ENCODE measurements around the gene LTBP4.
A peak's percentile ranks its signal among the peaks of the same experiment; 100 is the strongest.

The LTBP4 gene

DNA sequence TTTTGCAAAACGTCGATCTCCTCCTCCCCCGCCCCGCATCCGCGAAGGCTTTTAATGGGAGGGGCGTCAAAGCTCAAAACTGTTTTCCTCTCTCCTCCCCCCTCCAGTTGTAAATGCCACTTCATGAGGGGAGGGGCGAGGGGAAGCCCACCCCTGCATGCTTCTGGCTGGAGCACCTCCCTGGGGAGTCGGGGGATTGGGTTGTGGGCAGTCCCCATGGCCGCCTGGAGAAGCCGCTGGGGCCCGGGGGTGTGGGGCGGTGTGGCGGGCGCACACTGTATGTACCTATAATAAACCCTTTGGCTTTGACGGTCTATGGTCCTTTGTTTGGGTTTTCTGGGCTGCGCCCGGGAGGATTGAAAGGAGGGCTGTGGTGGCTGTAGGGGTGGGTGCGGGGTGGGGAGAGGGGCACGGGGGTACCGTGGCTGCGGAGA lies 25.0 kb upstream of the LTBP4 start:
- Histone ChIP-seq H3K4me3 (ENCODE audit: insufficient read depth, low read depth, low read length) (peak overlapping the region; percentile 88), H3K36me3 (ENCODE audit: control insufficient read depth, insufficient read depth, low read length) (no peaks in the 10 kb centered on the region), H3K4me1 (ENCODE audit: control insufficient read depth, insufficient read depth, low read length) (no peaks in the 10 kb centered on the region), H3K27ac (ENCODE audit: insufficient read depth, low read depth, low read length, poor library complexity, severe bottlenecking) (no peak overlapping the region), H3K9me3 (ENCODE audit: control insufficient read depth, low read length) (no peaks in the 10 kb centered on the region), H3K27me3 (ENCODE audit: control insufficient read depth, insufficient read depth, low read length, poor library complexity, severe bottlenecking) (peaks cover 7% of the 10 kb centered on the region)
- 2 to 5% methylated on average over 20 to 22 of the region's 22 CpGs for WGBS, 2 experiments

DNA sequence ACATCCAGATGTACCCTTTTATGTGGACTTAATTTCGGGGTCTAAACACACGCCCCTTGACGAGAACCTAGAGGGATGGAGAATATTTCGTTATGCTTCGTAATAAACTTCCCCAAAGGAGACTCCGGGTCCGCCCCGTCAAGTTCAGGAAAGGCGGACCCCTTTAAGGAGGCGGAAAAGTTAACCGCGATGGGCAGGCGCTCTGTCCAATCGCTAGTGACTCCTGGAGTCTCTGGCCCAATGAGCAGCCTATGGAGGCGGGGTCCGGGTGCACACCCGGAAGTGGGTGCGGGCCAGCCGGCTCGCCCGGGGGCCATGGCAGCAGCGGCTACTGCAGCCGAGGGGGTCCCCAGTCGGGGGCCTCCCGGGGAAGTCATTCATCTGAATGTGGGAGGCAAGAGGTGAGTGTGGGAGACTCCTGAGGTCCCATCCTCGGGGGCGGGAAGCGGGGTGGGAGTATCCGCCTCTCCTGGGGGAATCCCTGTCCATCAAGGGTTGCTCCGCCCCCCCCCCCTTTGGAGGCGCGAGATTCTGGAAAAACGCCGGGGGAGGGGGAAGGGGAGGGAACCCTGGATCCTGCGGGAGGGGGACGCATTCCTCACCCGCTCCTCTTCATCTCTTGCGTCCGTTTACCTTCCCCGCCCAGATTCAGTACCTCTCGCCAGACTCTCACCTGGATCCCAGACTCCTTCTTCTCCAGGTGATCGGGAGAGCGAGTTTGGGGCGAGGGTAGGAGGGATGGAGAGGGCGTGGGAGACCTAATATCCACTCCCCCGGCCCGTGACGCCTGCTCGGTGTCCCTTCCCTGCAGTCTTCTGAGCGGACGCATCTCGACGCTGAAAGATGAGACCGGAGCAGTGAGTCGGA lies 24.4 kb upstream of the LTBP4 start, which contains the start of gene SHKBP1:
SHKBP1 (plus strand) TSS at position 289 of the 867 bp plus-strand sequence; CDS start at position 316, 27 bp downstream.
- Histone ChIP-seq H3K36me3 (ENCODE audit: control insufficient read depth, insufficient read depth, low read length) (no peaks in the 10 kb centered on the region), H3K4me1 (ENCODE audit: control insufficient read depth, insufficient read depth, low read length) (no peaks in the 10 kb centered on the region), H3K9me3 (ENCODE audit: control insufficient read depth, low read length) (no peaks in the 10 kb centered on the region), H3K27ac (ENCODE audit: insufficient read depth, low read depth, low read length, poor library complexity, severe bottlenecking) (no peak within 1 kb of the TSS), H3K4me3 (ENCODE audit: insufficient read depth, low read depth, low read length) (peak within 1 kb of the TSS; percentile 88), H3K27me3 (ENCODE audit: control insufficient read depth, insufficient read depth, low read length, poor library complexity, severe bottlenecking) (peaks cover 7% of the 10 kb centered on the region)
- 1% methylated on average over 53 to 55 of the region's 55 CpGs for WGBS, 2 experiments

DNA sequence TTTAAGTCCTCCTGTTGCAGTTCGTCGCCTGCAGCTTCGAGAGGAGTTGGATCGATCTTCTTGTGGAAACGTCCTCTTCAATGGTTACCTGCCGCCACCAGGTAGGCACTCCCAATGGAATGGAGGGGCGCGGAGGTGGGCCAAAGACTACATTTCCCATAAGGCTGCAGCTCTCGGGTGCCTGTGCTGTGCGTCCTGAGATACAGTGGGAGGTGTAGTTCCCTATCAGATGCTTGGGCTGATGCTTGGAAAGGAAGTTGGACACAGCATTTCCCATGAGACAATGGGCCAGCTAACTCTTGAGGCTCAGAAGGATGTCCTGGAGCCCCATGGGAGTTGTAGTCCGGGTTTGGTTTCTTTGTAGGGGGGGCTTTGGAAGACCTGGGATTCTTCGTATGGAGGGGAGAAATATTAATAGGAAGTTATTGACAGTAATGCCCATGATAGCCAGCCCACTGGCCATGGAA lies 22.7 kb upstream of the LTBP4 start:
- whole genome bisulfite sequencing, 2 experiments: 78 to 83% methylated on average over 12 of the region's 12 CpGs
- H3K4me1 ChIP-seq (ENCODE audit: control insufficient read depth, insufficient read depth, low read length): no peaks in the 10 kb centered on the region
- peaks cover 7% of the 10 kb centered on the region for H3K27me3 ChIP-seq (ENCODE audit: control insufficient read depth, insufficient read depth, low read length, poor library complexity, severe bottlenecking)
- peaks cover 4% of the 10 kb centered on the region for H3K36me3 ChIP-seq (ENCODE audit: control insufficient read depth, insufficient read depth, low read length)
- H3K27ac ChIP-seq (ENCODE audit: insufficient read depth, low read depth, low read length, poor library complexity, severe bottlenecking): no peak overlapping the region
- H3K4me3 ChIP-seq (ENCODE audit: insufficient read depth, low read depth, low read length): no peak overlapping the region
- H3K9me3 ChIP-seq (ENCODE audit: control insufficient read depth, low read length): no peaks in the 10 kb centered on the region

DNA sequence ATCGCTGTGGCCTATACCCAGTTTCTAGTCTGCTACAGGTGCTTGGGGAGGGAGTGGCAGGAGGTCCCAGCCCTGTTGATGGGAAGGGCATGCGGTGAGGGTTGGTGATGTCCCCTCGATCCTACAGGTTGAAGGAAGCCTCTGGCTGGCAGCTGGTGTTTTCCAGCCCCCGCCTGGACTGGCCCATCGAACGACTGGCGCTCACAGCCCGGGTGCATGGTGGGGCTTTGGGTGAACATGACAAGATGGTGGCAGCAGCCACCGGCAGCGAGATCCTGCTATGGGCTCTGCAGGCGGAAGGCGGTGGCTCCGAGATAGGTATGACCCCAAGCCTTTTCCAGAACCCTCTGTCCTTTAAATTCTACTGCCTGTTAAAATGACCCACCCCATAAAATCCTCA lies 20.6 kb upstream of the LTBP4 start:
- peaks cover 7% of the 10 kb centered on the region for H3K27me3 ChIP-seq (ENCODE audit: control insufficient read depth, insufficient read depth, low read length, poor library complexity, severe bottlenecking)
- H3K36me3 ChIP-seq (ENCODE audit: control insufficient read depth, insufficient read depth, low read length): peaks cover 4% of the 10 kb centered on the region
- H3K27ac ChIP-seq (ENCODE audit: insufficient read depth, low read depth, low read length, poor library complexity, severe bottlenecking): no peak overlapping the region
- no peak overlapping the region for H3K4me3 ChIP-seq (ENCODE audit: insufficient read depth, low read depth, low read length)
- no peaks in the 10 kb centered on the region for H3K4me1 ChIP-seq (ENCODE audit: control insufficient read depth, insufficient read depth, low read length)
- 95 to 96% methylated on average over 13 of the region's 13 CpGs for WGBS, 2 experiments
- no peaks in the 10 kb centered on the region for H3K9me3 ChIP-seq (ENCODE audit: control insufficient read depth, low read length)

DNA sequence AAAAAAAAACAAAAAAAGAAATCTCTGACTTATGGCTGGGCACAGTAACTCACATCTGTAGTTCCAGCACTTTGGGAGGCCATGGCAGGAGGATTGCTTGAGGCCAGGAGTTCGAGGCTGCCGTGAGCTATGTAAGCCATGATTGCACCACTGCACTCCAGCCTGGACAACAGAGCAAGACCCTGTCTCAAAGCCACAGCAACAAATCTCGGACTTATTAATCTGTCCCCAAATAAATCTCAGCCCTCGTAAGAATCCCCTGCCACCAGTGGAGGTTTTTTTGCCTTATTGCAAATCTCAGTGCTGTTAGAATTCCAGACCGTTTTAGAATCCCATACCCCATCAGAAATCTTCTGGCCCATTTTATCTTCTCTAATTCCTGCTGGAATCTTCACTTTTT lies 19.6 kb upstream of the LTBP4 start:
- Histone ChIP-seq H3K4me3 (ENCODE audit: insufficient read depth, low read depth, low read length) (no peak overlapping the region), H3K9me3 (ENCODE audit: control insufficient read depth, low read length) (no peaks in the 10 kb centered on the region), H3K27me3 (ENCODE audit: control insufficient read depth, insufficient read depth, low read length, poor library complexity, severe bottlenecking) (no peaks in the 10 kb centered on the region), H3K4me1 (ENCODE audit: control insufficient read depth, insufficient read depth, low read length) (no peaks in the 10 kb centered on the region), H3K27ac (ENCODE audit: insufficient read depth, low read depth, low read length, poor library complexity, severe bottlenecking) (no peak overlapping the region), H3K36me3 (ENCODE audit: control insufficient read depth, insufficient read depth, low read length) (peaks cover 4% of the 10 kb centered on the region)
- 95 to 96% methylated on average over 5 of the region's 5 CpGs for WGBS, 2 experiments

DNA sequence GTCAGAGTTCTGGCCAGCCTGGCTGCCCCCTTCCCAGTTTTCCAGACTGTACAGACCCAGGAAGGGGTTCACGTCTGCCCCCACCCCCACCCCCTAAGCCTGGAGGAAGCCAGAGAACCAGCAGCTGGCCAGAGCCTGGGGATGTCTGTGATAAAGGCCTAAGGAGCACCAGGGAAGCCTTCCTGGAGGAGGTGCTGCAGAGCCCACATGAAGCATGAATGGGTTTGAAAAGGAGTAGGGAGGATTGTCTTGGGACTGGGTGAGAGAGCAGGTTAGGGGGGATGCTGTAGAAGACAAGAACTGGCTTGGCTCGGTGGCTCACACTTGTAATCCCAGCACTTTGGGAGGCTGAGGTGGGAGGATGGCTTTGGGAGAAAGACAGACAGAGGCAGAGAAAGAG lies 18.7 kb upstream of the LTBP4 start:
- Histone ChIP-seq H3K27me3 (ENCODE audit: control insufficient read depth, insufficient read depth, low read length, poor library complexity, severe bottlenecking) (no peaks in the 10 kb centered on the region), H3K36me3 (ENCODE audit: control insufficient read depth, insufficient read depth, low read length) (peaks cover 4% of the 10 kb centered on the region), H3K9me3 (ENCODE audit: control insufficient read depth, low read length) (no peaks in the 10 kb centered on the region), H3K4me3 (ENCODE audit: insufficient read depth, low read depth, low read length) (no peak overlapping the region), H3K27ac (ENCODE audit: insufficient read depth, low read depth, low read length, poor library complexity, severe bottlenecking) (no peak overlapping the region), H3K4me1 (ENCODE audit: control insufficient read depth, insufficient read depth, low read length) (no peaks in the 10 kb centered on the region)
- WGBS, 2 experiments: 91 to 97% methylated on average over 2 of the region's 2 CpGs

DNA sequence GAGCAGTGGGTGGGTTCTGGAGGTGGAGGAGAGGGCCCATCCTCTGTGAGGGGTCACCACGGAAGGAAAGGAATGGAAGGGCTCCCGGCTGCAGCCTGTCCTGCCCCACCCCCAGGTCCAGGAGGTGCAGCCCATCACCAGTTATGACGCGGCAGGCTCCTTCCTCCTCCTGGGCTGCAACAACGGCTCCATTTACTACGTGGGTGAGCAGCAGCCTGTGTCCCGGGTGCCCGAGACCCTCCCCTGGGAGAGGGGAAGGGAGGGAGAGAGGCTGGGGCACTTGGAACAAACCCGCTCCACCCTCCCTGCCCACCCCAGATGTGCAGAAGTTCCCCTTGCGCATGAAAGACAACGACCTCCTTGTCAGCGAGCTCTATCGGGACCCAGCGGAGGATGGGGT lies 17.9 kb upstream of the LTBP4 start:
- Histone ChIP-seq H3K27me3 (ENCODE audit: control insufficient read depth, insufficient read depth, low read length, poor library complexity, severe bottlenecking) (no peaks in the 10 kb centered on the region), H3K4me3 (ENCODE audit: insufficient read depth, low read depth, low read length) (no peak overlapping the region), H3K9me3 (ENCODE audit: control insufficient read depth, low read length) (no peaks in the 10 kb centered on the region), H3K4me1 (ENCODE audit: control insufficient read depth, insufficient read depth, low read length) (no peaks in the 10 kb centered on the region), H3K27ac (ENCODE audit: insufficient read depth, low read depth, low read length, poor library complexity, severe bottlenecking) (no peak overlapping the region), H3K36me3 (ENCODE audit: control insufficient read depth, insufficient read depth, low read length) (peaks cover 4% of the 10 kb centered on the region)
- WGBS, 2 experiments: 89 to 92% methylated on average over 14 of the region's 14 CpGs

DNA sequence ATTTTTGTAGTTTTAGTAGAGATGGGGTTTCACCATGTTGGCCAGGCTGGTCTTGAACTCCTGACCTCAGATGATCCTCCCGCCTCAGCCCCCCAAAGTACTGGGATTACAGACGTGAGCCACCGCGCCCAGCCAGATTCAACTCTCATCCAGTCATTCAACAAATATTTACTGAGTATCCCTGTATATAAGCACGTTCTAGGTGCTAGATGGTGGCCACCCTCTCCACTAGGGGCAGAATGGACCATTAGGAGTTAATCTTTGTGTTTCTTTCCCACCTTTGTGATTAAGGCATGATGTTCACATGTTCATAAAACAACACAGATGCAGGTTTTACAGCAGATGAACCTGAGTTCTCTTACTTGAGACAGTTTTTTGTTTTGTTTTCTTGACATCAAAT lies 17.2 kb upstream of the LTBP4 start:
- H3K9me3 ChIP-seq (ENCODE audit: control insufficient read depth, low read length): no peaks in the 10 kb centered on the region
- H3K4me1 ChIP-seq (ENCODE audit: control insufficient read depth, insufficient read depth, low read length): no peaks in the 10 kb centered on the region
- H3K27me3 ChIP-seq (ENCODE audit: control insufficient read depth, insufficient read depth, low read length, poor library complexity, severe bottlenecking): no peaks in the 10 kb centered on the region
- 80 to 85% methylated on average over 5 of the region's 5 CpGs for WGBS, 2 experiments
- H3K36me3 ChIP-seq (ENCODE audit: control insufficient read depth, insufficient read depth, low read length): peaks cover 4% of the 10 kb centered on the region
- H3K4me3 ChIP-seq (ENCODE audit: insufficient read depth, low read depth, low read length): no peak overlapping the region
- H3K27ac ChIP-seq (ENCODE audit: insufficient read depth, low read depth, low read length, poor library complexity, severe bottlenecking): no peak overlapping the region

DNA sequence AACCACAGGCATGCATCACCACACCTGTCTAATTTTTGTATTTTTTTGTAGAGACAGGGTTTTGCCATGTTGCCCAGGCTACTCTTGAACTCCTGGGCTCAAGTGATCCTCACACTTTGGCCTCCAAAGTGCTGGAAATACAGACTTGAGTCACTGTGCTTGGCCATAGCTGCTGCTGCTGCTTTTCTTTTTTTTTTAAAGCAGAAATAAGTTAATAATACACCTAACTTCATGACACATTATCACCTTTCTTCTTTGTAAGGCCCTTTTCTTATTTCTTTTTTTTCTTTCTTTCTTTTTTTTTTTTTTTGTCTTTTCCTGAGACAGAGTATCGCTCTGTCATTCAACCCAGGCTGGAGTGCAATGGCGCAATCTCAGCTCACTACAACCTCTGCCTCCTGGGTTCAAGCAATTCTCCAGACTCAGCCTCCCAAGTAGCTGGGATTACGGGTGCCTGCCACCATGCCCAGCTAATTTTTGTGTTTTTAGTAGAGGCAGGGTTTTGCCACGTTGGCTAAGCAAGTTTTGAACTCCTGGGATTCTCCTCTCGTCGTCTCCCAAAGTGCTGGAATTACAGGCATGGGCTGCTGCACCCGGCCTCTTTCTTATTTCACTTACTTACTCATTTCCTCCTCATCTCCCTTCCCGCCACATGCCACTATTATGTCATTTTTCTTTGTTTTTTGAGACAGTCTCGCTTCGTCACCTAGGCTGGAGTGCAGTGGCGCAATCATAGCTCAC lies 15.8 kb upstream of the LTBP4 start:
- Histone ChIP-seq H3K4me3 (ENCODE audit: insufficient read depth, low read depth, low read length) (no peak overlapping the region), H3K9me3 (ENCODE audit: control insufficient read depth, low read length) (no peaks in the 10 kb centered on the region), H3K36me3 (ENCODE audit: control insufficient read depth, insufficient read depth, low read length) (peaks cover 4% of the 10 kb centered on the region), H3K4me1 (ENCODE audit: control insufficient read depth, insufficient read depth, low read length) (peaks cover 9% of the 10 kb centered on the region), H3K27me3 (ENCODE audit: control insufficient read depth, insufficient read depth, low read length, poor library complexity, severe bottlenecking) (no peaks in the 10 kb centered on the region), H3K27ac (ENCODE audit: insufficient read depth, low read depth, low read length, poor library complexity, severe bottlenecking) (no peak overlapping the region)
- 93 to 95% methylated on average over 11 of the region's 11 CpGs for WGBS, 2 experiments

DNA sequence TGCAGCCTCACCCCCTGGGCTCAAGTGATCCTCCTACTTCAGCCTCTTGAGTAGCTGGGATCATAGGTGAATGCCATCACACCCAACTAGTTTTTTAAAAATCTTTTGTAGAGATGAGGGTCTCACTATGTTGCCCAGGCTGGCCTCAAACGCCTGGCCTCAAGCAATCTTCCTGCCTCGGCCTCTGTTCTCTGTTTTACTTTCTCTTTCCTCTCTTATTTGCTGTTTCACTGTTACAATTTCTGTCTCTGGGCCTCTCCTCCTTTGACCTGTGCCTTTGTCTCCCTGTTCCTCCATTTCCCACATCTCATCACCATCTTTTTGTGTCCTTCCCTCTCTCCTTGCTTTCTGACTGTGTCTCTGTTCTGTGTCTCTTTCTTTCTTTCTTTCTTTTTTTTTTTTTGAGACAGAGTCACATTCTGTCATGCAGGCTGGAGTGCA lies 15.2 kb upstream of the LTBP4 start:
- WGBS, 2 experiments: 86 to 91% methylated on average over 2 of the region's 2 CpGs
- Histone ChIP-seq H3K9me3 (ENCODE audit: control insufficient read depth, low read length) (no peaks in the 10 kb centered on the region), H3K36me3 (ENCODE audit: control insufficient read depth, insufficient read depth, low read length) (peaks cover 4% of the 10 kb centered on the region), H3K4me3 (ENCODE audit: insufficient read depth, low read depth, low read length) (no peak overlapping the region), H3K27me3 (ENCODE audit: control insufficient read depth, insufficient read depth, low read length, poor library complexity, severe bottlenecking) (no peaks in the 10 kb centered on the region), H3K27ac (ENCODE audit: insufficient read depth, low read depth, low read length, poor library complexity, severe bottlenecking) (no peak overlapping the region), H3K4me1 (ENCODE audit: control insufficient read depth, insufficient read depth, low read length) (peaks cover 15% of the 10 kb centered on the region)

Measured in ectodermal cell (in vitro differentiated cells).